GM12892 (cell line): ENCODE results near the gene PNCK.

ENCODE experiments used
- POLR2AphosphoS5 ChIP-seq: IDR thresholded peaks from 2 replicates; pipeline ENCODE4 v1.6.1; 2011; ENCODE audit warnings: low read depth, low read length, control low read depth
- TAF1 ChIP-seq: IDR thresholded peaks from 2 replicates; pipeline ENCODE4 v1.6.1; 2011; ENCODE audit warnings: low read depth, mild to moderate bottlenecking, control low read depth, low read length, borderline replicate concordance

GRCh38 chrX:153635788-153636668, 37.6 kb downstream of the PNCK start:
- TF ChIP-seq POLR2AphosphoS5 (no peak), TAF1 (no peak)
